Caki2 (cell line): ENCODE measurements around the gene OR2A2. TPM values are rescaled to one million over a fixed set of nuclear protein-coding genes. Genes with fewer than 3 reads are reported as not detected.

Experiments
- DNase-seq: peaks from one replicate; pipeline ENCODE4 v3.0.0-alpha.2; 2015; ENCODE audit warnings: low read depth
- in situ Hi-C: cut with HindIII; loops from 2 replicates; pipeline ENCODE4 v1.10.0; 2016; ENCODE audit warnings: low sequenced_read_pairs, low pct_unique_long_range_greater_than_20kb, mixed read lengths
- total RNA-seq: library from RNA; depleted of rRNA; stranded (reverse); fragments of >200 nt; shearing (Covaris generic); gene quantifications from 2 replicates; pipeline ENCODE4 v1.2.3, GENCODE V29; 2014; ENCODE audit warnings: low replicate concordance; rRNA removed

Gene OR2A2
- total RNA-seq, 1 experiment from 2014 or later, result not detected

DNA sequence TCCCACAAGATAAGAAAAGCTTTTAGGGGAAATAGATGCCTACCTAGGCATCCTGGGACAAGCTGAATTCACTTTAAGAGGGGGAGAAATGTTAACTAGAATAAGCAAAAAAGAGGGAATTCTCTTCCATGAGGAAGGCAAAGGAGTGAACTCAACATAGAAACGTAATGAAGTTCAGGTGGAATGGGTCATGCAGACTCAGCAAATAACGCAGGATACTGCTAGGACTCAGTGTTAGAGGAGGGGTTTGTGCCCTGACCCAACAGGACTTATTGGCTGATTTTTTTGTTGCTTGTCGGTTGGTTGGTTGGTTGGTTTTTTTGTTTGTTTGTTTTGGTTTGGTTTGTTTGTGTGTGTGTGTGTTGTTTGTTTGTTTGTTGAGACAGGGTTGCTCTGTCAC lies 22.9 kb downstream of the OR2A2 start:
- no peak for DNase-seq
- in situ Hi-C loops, result no loop called here

DNA sequence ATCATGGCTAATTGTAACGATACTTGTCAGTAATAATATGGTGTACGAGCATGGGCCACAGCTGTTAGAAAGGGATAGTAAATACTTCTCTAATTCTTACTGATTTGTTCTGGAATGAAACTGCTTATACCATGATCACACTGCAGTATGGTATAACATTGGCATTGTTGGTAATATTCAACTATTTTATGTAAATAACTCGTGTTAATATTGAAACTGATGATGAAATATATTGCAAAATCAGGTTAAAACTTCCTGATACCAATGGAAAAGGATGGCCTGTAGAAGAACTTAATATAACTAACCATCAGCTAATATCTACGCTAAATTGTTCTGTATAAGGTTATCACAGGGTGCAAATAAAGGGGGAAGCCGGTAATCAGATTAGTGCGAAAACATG lies 23.9 kb downstream of the OR2A2 start:
- no peak for DNase-seq
- in situ Hi-C loops, result no loop called here

DNA sequence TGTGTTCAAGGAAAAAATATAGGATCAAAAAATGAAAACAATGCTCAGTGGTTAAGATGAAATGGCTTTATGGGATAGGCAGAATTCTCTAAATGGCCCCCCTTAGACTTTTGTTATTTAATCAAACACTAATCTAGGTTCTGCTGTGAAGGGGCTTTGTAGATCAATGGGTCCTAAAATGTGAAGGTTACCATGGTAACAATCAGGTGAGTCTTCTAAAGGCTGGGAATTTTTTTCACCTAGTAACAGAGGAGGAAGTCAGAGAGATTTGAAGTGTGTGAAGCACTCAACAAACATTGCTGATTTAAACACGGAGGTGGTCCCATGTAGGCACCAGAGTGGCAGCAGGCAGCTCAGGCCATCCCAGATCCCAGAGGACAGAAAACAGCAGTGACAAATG lies 24.7 kb downstream of the OR2A2 start:
- DNase-seq, result no peak
- in situ Hi-C loops, result no loop called here

DNA sequence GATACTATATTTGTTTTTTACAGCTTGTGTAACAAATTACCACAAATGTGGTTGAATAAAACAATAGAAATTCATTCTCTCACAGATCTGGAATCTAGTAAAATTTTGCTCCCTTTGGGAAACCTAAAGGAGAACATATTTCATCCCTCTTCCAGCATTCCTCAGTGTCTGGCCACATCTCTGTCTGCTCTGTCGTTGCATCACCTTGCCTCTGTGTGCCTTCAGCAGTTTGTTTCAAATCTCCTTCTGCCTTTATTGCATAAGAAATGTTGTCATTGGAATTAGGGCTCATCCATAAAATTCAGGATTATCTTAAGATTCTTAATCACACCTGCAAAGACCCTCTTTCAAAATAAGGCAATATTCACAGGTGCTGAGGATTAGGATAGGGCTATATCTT lies 28.1 kb downstream of the OR2A2 start:
- in situ Hi-C loops, result no loop called here
- no peak for DNase-seq

DNA sequence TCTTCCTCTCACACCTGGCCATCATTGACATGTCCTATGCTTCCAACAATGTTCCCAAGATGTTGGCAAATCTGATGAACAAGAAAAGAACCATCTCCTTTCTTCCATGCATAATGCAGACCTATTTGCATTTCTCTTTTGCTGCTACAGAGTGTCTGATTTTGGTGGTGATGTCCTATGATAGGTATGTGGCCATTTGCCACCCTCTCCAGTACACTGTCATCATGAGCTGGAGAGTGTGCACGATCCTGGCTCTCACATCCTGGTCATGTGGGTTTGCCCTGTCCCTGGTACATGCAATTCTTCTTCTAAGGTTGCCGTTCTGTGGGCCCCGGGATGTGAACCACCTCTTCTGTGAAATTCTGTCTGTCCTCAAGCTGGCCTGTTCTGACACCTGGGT lies 32.8 kb downstream of the OR2A2 start:
- in situ Hi-C loops, result no loop called here
- DNase-seq, result no peak

DNA sequence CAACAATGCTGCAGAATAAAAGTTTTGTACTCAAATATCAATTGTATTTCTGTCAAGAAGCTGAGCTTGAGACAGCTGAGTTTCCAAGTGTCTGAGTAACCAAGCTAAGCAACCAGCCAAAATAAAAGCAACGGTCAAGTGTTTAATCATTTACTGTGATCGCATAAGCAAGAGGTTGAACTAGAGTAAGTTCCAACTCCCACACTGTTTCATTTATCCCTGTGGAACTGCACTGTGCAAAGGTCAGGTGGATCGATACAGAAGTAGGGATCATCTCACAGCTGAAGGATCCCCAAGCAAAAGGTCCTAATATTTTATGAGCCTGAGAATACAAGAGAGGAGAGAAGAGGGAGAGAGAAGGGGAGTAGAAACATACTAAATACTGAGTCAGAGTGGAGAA lies 35.0 kb downstream of the OR2A2 start:
- no peak for DNase-seq
- in situ Hi-C loops, result no loop called here

DNA sequence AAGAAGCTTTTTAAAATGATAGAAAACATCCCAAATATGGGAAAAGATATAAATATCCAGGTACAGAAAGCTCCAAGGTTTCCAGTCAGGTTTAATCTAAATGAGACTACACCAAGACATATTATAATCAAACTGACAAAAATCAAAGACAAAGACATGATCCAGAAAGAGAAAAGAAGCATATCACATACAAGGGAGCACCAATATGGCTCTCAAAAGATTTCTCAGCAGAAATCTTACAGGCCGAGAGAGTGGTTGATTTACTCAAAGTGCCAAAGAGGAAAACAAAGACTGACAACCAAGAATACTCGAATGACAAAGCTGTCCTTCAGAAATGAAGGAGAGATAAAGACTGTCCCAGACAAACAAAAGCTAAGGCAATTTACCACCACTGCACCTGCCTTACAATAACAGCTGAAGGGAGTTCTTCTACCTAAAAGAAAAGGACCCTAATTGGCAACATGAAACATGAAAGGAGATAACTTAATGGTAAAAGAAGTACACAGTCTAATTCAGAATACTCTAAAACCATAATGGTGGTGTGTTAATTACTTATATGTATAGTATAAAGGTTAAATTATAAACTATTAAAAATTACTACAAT lies 38.9 kb downstream of the OR2A2 start:
- DNase-seq, result no peak
- in situ Hi-C loops, result no loop called here

DNA sequence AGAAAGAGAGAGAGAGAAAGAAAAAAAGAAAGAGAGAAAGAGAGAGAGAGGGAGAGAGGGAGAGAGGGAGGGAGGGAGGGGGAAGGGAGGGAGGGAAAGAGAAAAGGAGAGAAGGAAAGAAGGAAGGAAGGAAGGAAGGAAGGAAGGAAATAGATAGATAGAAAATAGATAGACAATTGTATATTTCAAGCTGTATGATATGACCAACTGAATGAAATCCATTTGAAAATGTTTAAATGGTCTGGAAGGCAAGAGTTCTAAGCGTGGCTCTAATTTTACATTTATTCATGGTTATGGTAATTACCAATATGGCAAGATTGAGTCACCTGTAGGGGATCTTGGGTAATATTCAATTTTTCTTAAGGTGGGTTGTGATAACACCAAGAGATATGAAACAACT lies 49.5 kb downstream of the OR2A2 start:
- no peak for DNase-seq
- in situ Hi-C loops, result no loop called here

Other genes with a start within 250 kb of the OR2A2 start
- gene TCAF1, start 207.4 kb upstream of the OR2A2 start, total RNA-seq, result 24.0 and 28.7 TPM in 2 replicates
- not detected in 2 replicates for gene OR2F2, start 174.3 kb upstream of the OR2A2 start, total RNA-seq
- not detected in 2 replicates for gene OR2F1, start 154.7 kb upstream of the OR2A2 start, total RNA-seq
- not detected in 2 replicates for gene OR6B1, start 109.3 kb upstream of the OR2A2 start, total RNA-seq
- gene OR2A5, start 60.6 kb upstream of the OR2A2 start, total RNA-seq, result not detected in 2 replicates
- gene OR2A25, start 39.8 kb upstream of the OR2A2 start, total RNA-seq, result not detected in 2 replicates
- gene OR2A12, start 23.3 kb upstream of the OR2A2 start, total RNA-seq, result not detected in 2 replicates
- not detected in 2 replicates for gene OR2A14, start 13.6 kb downstream of the OR2A2 start, total RNA-seq
- 0.84 and 1.3 TPM in 2 replicates for gene CTAGE4, start 73.9 kb downstream of the OR2A2 start, total RNA-seq
- 3.1 and 4.8 TPM in 2 replicates for gene ARHGEF35, start 86.2 kb downstream of the OR2A2 start, total RNA-seq
- gene OR2A42, start 130.0 kb downstream of the OR2A2 start, total RNA-seq, result not detected in 2 replicates
- gene OR2A7, start 155.2 kb downstream of the OR2A2 start, total RNA-seq, result 0.47 TPM in 1 of 2 replicates, not detected in the other
- gene CTAGE8, start 159.7 kb downstream of the OR2A2 start, total RNA-seq, result 1.3 TPM in 1 of 2 replicates, not detected in the other
- not detected in 2 replicates for gene OR2A1, start 202.8 kb downstream of the OR2A2 start, total RNA-seq
- gene ARHGEF5, start 245.8 kb downstream of the OR2A2 start, total RNA-seq, result 8.7 and 10.6 TPM in 2 replicates